B cell (primary cell): Measurements from ENCODE around the gene PTGDR2. TPM values are rescaled to one million over a fixed set of nuclear protein-coding genes. Genes with fewer than 3 reads are reported as not detected.

ENCODE experiments used
- ATAC-seq: fragments of 200-7000 bp; cut with Tn5 transposase; one replicate; pipeline ENCODE4 v1.10.0; 2021; ENCODE audit warnings: low read depth, mild to moderate bottlenecking, moderate number of reproducible peaks, moderate library complexity
- CTCF ChIA-PET: fragments of 350-600 bp; sonication (Branson Sonifier 250); formaldehyde crosslinking; loops from one replicate; lab custom pipeline; 2021; ENCODE audit warnings: antibody characterized with exemption, inconsistent platforms; lab: Charles Lee
- POLR2A ChIA-PET: fragments of 350-600 bp; sonication (Branson Sonifier 250); formaldehyde crosslinking; loops from one replicate; lab custom pipeline; 2021; ENCODE audit warnings: antibody characterized with exemption; lab: Charles Lee
- DNase-seq: peaks from one replicate; pipeline ENCODE4 v3.0.0; 2013
- H2AFZ ChIP-seq: 2 replicates; pipeline ENCODE4 v1.6.1; 2012; ENCODE audit warnings: mild to moderate bottlenecking, low read depth, low read length; ENCODE audit not compliant: insufficient read depth, poor library complexity, severe bottlenecking
- H3K27ac ChIP-seq, 2 donors: 1 replicate in 1 of 2; 2 replicates in 1 of 2; pipeline ENCODE4 v1.5.1; 2012 to 2013; ENCODE audit warnings: low read length in 2 of 2, mild to moderate bottlenecking in 2 of 2, moderate library complexity in 1 of 2
- H3K27me3 ChIP-seq, 4 experiments: fragments of 200-600 bp in 1 of 4; sonication (generic) in 1 of 4; replicated peaks in 1 of 4; 1 replicate in 2 of 4; 2 replicates in 2 of 4; pipeline versions ENCODE4 v1.6.1 to v1.7.0; 2013 to 2016; ENCODE audit warnings: low read length in 3 of 4, mild to moderate bottlenecking in 2 of 4, mixed read lengths in 1 of 4, moderate library complexity in 1 of 4; ENCODE audit not compliant: insufficient read depth in 4 of 4, control insufficient read depth in 3 of 4; ENCODE audit errors: control extremely low read depth in 1 of 4
- H3K36me3 ChIP-seq, 2 experiments: replicated peaks in 1 of 2; 1 replicate in 1 of 2; 2 replicates in 1 of 2; pipeline versions ENCODE4 v1.6.1 to v1.7.1; 2013; ENCODE audit warnings: low read length in 1 of 2; ENCODE audit not compliant: insufficient read depth in 2 of 2, control insufficient read depth in 1 of 2; ENCODE audit errors: control extremely low read depth in 1 of 2, extremely low read depth in 1 of 2
- H3K4me1 ChIP-seq, 2 donors: fragments of 200-600 bp in 1 of 2; sonication (generic) in 1 of 2; 1 replicate in 1 of 2; 2 replicates in 1 of 2; pipeline versions ENCODE4 v1.5.1 to v1.6.1; 2013 to 2017; ENCODE audit warnings: low read length in 2 of 2; ENCODE audit not compliant: control insufficient read depth in 2 of 2, insufficient read depth in 2 of 2
- H3K4me2 ChIP-seq: replicated peaks from 2 replicates; pipeline ENCODE3; 2012; ENCODE audit warnings: mild to moderate bottlenecking, low read depth, low read length; ENCODE audit not compliant: poor library complexity, severe bottlenecking
- H3K4me3 ChIP-seq, 5 experiments: fragments of 200-600 bp in 1 of 5; sonication (generic) in 1 of 5; 1 replicate in 3 of 5; 2 replicates in 2 of 5; pipeline versions ENCODE4 v1.5.1 to v1.7.0; 2011 to 2016; ENCODE audit warnings: low read length in 4 of 5, mild to moderate bottlenecking in 4 of 5, low read depth in 2 of 5, control low read depth in 1 of 5, moderate library complexity in 1 of 5; ENCODE audit not compliant: insufficient read depth in 1 of 5; ENCODE audit errors: control extremely low read depth in 1 of 5, extremely low read depth in 1 of 5
- H3K79me2 ChIP-seq: fragments of 200-600 bp; sonication (generic); one replicate; pipeline ENCODE4 v1.6.0; 2016; ENCODE audit warnings: low read length; ENCODE audit not compliant: control insufficient read depth, insufficient read depth
- H3K9ac ChIP-seq: fragments of 200-600 bp; sonication (generic); 2 replicates; pipeline ENCODE4 v1.6.1; 2017; ENCODE audit warnings: mild to moderate bottlenecking, low read length, moderate library complexity
- H3K9me3 ChIP-seq, 3 donors: one replicate each; pipeline versions ENCODE4 v1.6.1 to v1.7.1; 2013; ENCODE audit warnings: low read length in 2 of 3; ENCODE audit not compliant: control insufficient read depth in 2 of 3, insufficient read depth in 1 of 3; ENCODE audit errors: control extremely low read depth in 1 of 3
- H4K20me1 ChIP-seq: 2 replicates; pipeline ENCODE4 v1.6.0; 2012; ENCODE audit warnings: mild to moderate bottlenecking, low read length; ENCODE audit not compliant: insufficient read depth, control insufficient read depth, poor library complexity, severe bottlenecking
- H3K27ac Mint-ChIP-seq: one replicate; pipeline ENCODE4 v1.8.0; 2021; ENCODE audit warnings: mixed read lengths
- H3K27me3 Mint-ChIP-seq: one replicate; pipeline ENCODE4 v1.8.0; 2021; ENCODE audit warnings: mixed read lengths
- H3K4me1 Mint-ChIP-seq: one replicate; pipeline ENCODE4 v1.8.0; 2021; ENCODE audit warnings: mixed read lengths
- H3K4me3 Mint-ChIP-seq: one replicate; pipeline ENCODE4 v1.8.0; 2021; ENCODE audit warnings: mixed read lengths
- H3K9me3 Mint-ChIP-seq: one replicate; pipeline ENCODE4 v1.8.0; 2022; ENCODE audit warnings: mixed read lengths; ENCODE audit not compliant: insufficient read depth
- CTCF ChIP-seq: fragments of 200-600 bp; IDR thresholded peaks from one replicate; pipeline ENCODE4 v1.8.0; 2022; ENCODE audit warnings: antibody characterized with exemption, mild to moderate bottlenecking
- EZH2 ChIP-seq: IDR thresholded peaks from 2 replicates; pipeline ENCODE4 v1.6.1; 2012; ENCODE audit warnings: borderline replicate concordance, low read depth, mild to moderate bottlenecking, moderate library complexity, low read length; ENCODE audit not compliant: insufficient read depth, poor library complexity, severe bottlenecking
- WGBS: methylation state at CpG from one replicate; pipeline ENCODE4 v1.1.5; 2013; ENCODE audit warnings: missing lambda C conversion rate; ENCODE audit not compliant: insufficient coverage; 5-methylcytosine and 5-hydroxymethylcytosine counted together
- intact Hi-C: fragments of 100-400 bp; cut with micrococcal nuclease; formaldehyde crosslinking; loops from one replicate; pipeline ENCODE4 v1.10.0; 2022
- polyA plus RNA-seq: library from polyadenylated mRNA; depleted of rRNA; stranded (reverse); fragments of >200 nt; gene quantifications from 2 replicates; pipeline ENCODE4 v1.2.3, GENCODE V29; 2012
- total RNA-seq, 2 donors: library from RNA; stranded (reverse); fragments of 120-200 nt in 1 of 2; gene quantifications; 1 replicate in 1 of 2; 2 replicates in 1 of 2; pipeline versions ENCODE4 v1.2.3 to v1.2.4, GENCODE V29; 2013 to 2022

PTGDR2 gene
- total and polyA plus RNA-seq, 2 donors (not counting 1 experiment from before 2014, with no cell fraction given): 0.03 TPM; not detected in 1

- intact Hi-C loops: no loop called here
- no peak for TF ChIP-seq EZH2
- no peak for TF ChIP-seq CTCF
- POLR2A ChIA-PET: no interaction called here
- H3K79me2 ChIP-seq: no peaks in the 10 kb centered on the region
- H3K4me1 ChIP-seq: no peaks in the 10 kb centered on the region
- H3K9me3 ChIP-seq: no peaks in the 10 kb centered on the region
- no peaks in the 10 kb centered on the region for H3K4me1 Mint-ChIP-seq
- H3K27ac ChIP-seq: no peak overlapping the region
- DNase-seq: no peak
- no peaks in the 10 kb centered on the region for H4K20me1 ChIP-seq
- no peak overlapping the region for H3K9ac ChIP-seq
- no peak for ATAC-seq
- H3K36me3 ChIP-seq: no peaks in the 10 kb centered on the region
- H3K4me3 Mint-ChIP-seq: no peak overlapping the region
- H3K27me3 ChIP-seq: peaks cover 0 to 2% (median 0%) of the 10 kb centered on the region in 4 experiments
- no peaks in the 10 kb centered on the region for H3K9me3 Mint-ChIP-seq
- 88% methylated on average over 7 of the region's 10 CpGs for WGBS
- H3K27ac Mint-ChIP-seq: no peak overlapping the region
- no peak overlapping the region for H3K4me3 ChIP-seq
- H3K27me3 Mint-ChIP-seq: peaks cover 28% of the 10 kb centered on the region
- H3K4me2 ChIP-seq: no peak overlapping the region
- no peak overlapping the region for H2AFZ ChIP-seq
- CTCF ChIA-PET: interaction anchor here (0.7 kb wide), 1 partner anchor 20 kb away, joined by 3 read pairs; no protein-coding TSS in a partner anchor
Measured at GRCh38 chr11:60801194-60801593, 54.6 kb downstream of the PTGDR2 start.

Other genes starting within 250 kb of the PTGDR2 start
- not detected in 2 replicates for gene MS4A8, start 156.3 kb downstream of the PTGDR2 start, total RNA-seq
- gene MS4A8, start 156.3 kb downstream of the PTGDR2 start, polyA plus RNA-seq: not detected in 2 replicates
- not detected in 2 replicates for gene MS4A18, start 131.2 kb downstream of the PTGDR2 start, total RNA-seq
- gene MS4A18, start 131.2 kb downstream of the PTGDR2 start, polyA plus RNA-seq: not detected in 2 replicates
- gene MS4A15, start 99.1 kb downstream of the PTGDR2 start, total RNA-seq: not detected in 2 replicates
- not detected in 2 replicates for gene MS4A15, start 99.1 kb downstream of the PTGDR2 start, polyA plus RNA-seq
- gene MS4A10, start 70.6 kb downstream of the PTGDR2 start, total RNA-seq: not detected in 2 replicates
- not detected in 2 replicates for gene MS4A10, start 70.6 kb downstream of the PTGDR2 start, polyA plus RNA-seq
- 9.5 and 10.5 TPM in 2 replicates for gene CCDC86, start 13.8 kb downstream of the PTGDR2 start, total RNA-seq
- gene CCDC86, start 13.8 kb downstream of the PTGDR2 start, polyA plus RNA-seq: 9.6 and 12.4 TPM in 2 replicates
- not detected in 2 replicates for gene ZP1, start 11.6 kb upstream of the PTGDR2 start, total RNA-seq
- gene ZP1, start 11.6 kb upstream of the PTGDR2 start, polyA plus RNA-seq: 0.06 TPM in 1 of 2 replicates, not detected in the other
- 80.4 and 89.9 TPM in 2 replicates for gene PRPF19, start 50.6 kb upstream of the PTGDR2 start, total RNA-seq
- gene PRPF19, start 50.6 kb upstream of the PTGDR2 start, polyA plus RNA-seq: 24.3 and 41.8 TPM in 2 replicates
- 81.7 and 99.4 TPM in 2 replicates for gene TMEM109, start 58.2 kb upstream of the PTGDR2 start, total RNA-seq
- 19.3 and 32.0 TPM in 2 replicates for gene TMEM109, start 58.2 kb upstream of the PTGDR2 start, polyA plus RNA-seq
- 11.3 and 13.8 TPM in 2 replicates for gene TMEM132A, start 68.5 kb upstream of the PTGDR2 start, total RNA-seq
- 0.89 and 1.2 TPM in 2 replicates for gene TMEM132A, start 68.5 kb upstream of the PTGDR2 start, polyA plus RNA-seq
- gene SLC15A3, start 96.2 kb upstream of the PTGDR2 start, total RNA-seq: 91.4 and 93.0 TPM in 2 replicates
- gene SLC15A3, start 96.2 kb upstream of the PTGDR2 start, polyA plus RNA-seq: 45.9 and 61.5 TPM in 2 replicates
- gene CD6, start 115.7 kb upstream of the PTGDR2 start, total RNA-seq: 9.3 and 10.5 TPM in 2 replicates
- gene CD6, start 115.7 kb upstream of the PTGDR2 start, polyA plus RNA-seq: 13.6 and 13.7 TPM in 2 replicates
- 19.3 and 19.9 TPM in 2 replicates for gene CD5, start 246.5 kb upstream of the PTGDR2 start, total RNA-seq
- 7.6 and 8.9 TPM in 2 replicates for gene CD5, start 246.5 kb upstream of the PTGDR2 start, polyA plus RNA-seq